Right lobe of liver (tissue), 6 donors: ENCODE results near the gene SPATA1. TPM values are rescaled to one million over a fixed set of nuclear protein-coding genes. Genes with fewer than 3 reads are reported as not detected.

Experiments used
- ATAC-seq, 4 donors: fragments of 200-7000 bp; cut with Tn5 transposase; one replicate each; pipeline ENCODE4 v1.9.1; 2020; ENCODE audit warnings: mild to moderate bottlenecking in 4 of 4, moderate library complexity in 4 of 4
- DNase-seq, 3 donors: peaks; one replicate each; pipeline ENCODE4 v3.0.0-alpha.2; 2020
- H3K27ac ChIP-seq, 3 donors: fragments of 200-600 bp; one replicate each; pipeline ENCODE4 v1.8.0; 2022
- H3K27me3 ChIP-seq, 2 donors: fragments of 200-600 bp; one replicate each; pipeline ENCODE4 v1.8.0; 2022
- H3K36me3 ChIP-seq, 4 donors: fragments of 200-600 bp; sonication (generic) in 1 of 4; one replicate each; pipeline versions ENCODE4 v1.5.1 to v1.8.0; 2017 to 2022; ENCODE audit warnings: control low read depth in 1 of 4
- H3K4me1 ChIP-seq, 4 donors: fragments of 200-600 bp; sonication (generic) in 1 of 4; one replicate each; pipeline versions ENCODE4 v1.5.1 to v1.8.0; 2017 to 2022; ENCODE audit warnings: control low read depth in 1 of 4
- H3K4me3 ChIP-seq, 3 donors: fragments of 200-600 bp; one replicate each; pipeline ENCODE4 v1.8.0; 2022
- H3K9me3 ChIP-seq, 4 donors: fragments of 200-600 bp; sonication (generic) in 1 of 4; one replicate each; pipeline versions ENCODE4 v1.5.1 to v1.8.0; 2017 to 2022; ENCODE audit warnings: control low read depth in 1 of 4
- CTCF ChIP-seq, 4 donors: fragments of 200-600 bp in 3 of 4; fragments of 450-650 bp in 1 of 4; IDR thresholded peaks; one replicate each; pipeline versions ENCODE4 v1.5.1 to v1.8.0; 2016 to 2022; ENCODE audit warnings: antibody characterized with exemption in 4 of 4, mild to moderate bottlenecking in 2 of 4
- POLR2A ChIP-seq: fragments of 450-650 bp; IDR thresholded peaks from one replicate; pipeline ENCODE4 v1.6.1; 2017; ENCODE audit warnings: antibody characterized with exemption, mild to moderate bottlenecking
- WGBS: methylation state at CpG from one replicate; pipeline ENCODE4 v1.1.6; 2018; ENCODE audit warnings: low coverage, low lambda C conversion rate; ENCODE audit not compliant: insufficient coverage; ENCODE audit errors: missing lambda C conversion rate; 5-methylcytosine and 5-hydroxymethylcytosine counted together
- intact Hi-C, 2 donors: fragments of 100-400 bp; cut with DNase I; formaldehyde crosslinking; loops; one replicate each; pipeline versions ENCODE4 v1.11.2 to v1.14.1; 2022
- total RNA-seq, 6 experiments: library from RNA; depleted of rRNA in 2 of 6; stranded (reverse); fragments of >200 nt in 2 of 6; fragmentation: NEBNext Ultra II Directional in 3 of 6; extraction: Animal tissue kit (Norgen Biotek cat#: 25700) in 3 of 6; gene quantifications; one replicate each; pipeline versions ENCODE4 v1.1.0 to v1.2.4, GENCODE V29; 2016 to 2023
- donor health status: DM: no; HTN: yes; CAD: no.
- donor health status: DM: no; HTN: no; CAD: no.
- donor health status: DM: no; HTN: no; CAD: no.
- donor health status: DM: no; HTN: yes; CAD: no.
- donor health status: DM: no; HTN: yes; CAD: no.

The SPATA1 gene
- total RNA-seq, 6 experiments from 2014 or later = 0.31 to 1.7 (median 0.92) TPM

- Histone ChIP-seq H3K4me3 (no peak overlapping the region), H3K36me3 (peaks cover 0 to 28% (median 5%) of the 10 kb centered on the region in 4 donors), H3K4me1 (peaks cover 0 to 11% (median 0%) of the 10 kb centered on the region in 4 donors), H3K9me3 (no peaks in the 10 kb centered on the region), H3K27ac (no peak overlapping the region), H3K27me3 (no peaks in the 10 kb centered on the region)
- intact Hi-C loops = loop anchor here in 1 of 2 donors (10.0 kb wide), 1 partner anchor 66 kb away; the partner anchor contains the start of genes GNG5 and SPATA1
- ATAC-seq (no peak), DNase-seq (no peak)
- TF ChIP-seq CTCF (IDR thresholded peaks at IDR 0.05) (no peak), POLR2A (no peak)
- 81% methylated on average over 7 of the region's 7 CpGs for WGBS
These were observed 64.4 kb downstream of the SPATA1 start for GRCh38 chr1:84570436-84571149.

- TF ChIP-seq POLR2A (no peak), CTCF (IDR thresholded peaks at IDR 0.05) (no peak)
- DNase-seq = no peak
These were observed 65.0 kb downstream of the SPATA1 start for GRCh38 chr1:84571150-84571535.

GRCh38 chr1:84573481-84573966, 67.3 kb downstream of the SPATA1 start:
- peaks cover 0 to 11% (median 0%) of the 10 kb centered on the region in 4 donors for H3K4me1 ChIP-seq
- WGBS = 1% methylated on average over 5 of the region's 5 CpGs
- peak overlapping the region; percentile 68 to 75 (median 73) for H3K4me3 ChIP-seq
- TF ChIP-seq POLR2A = no peak
- no peak for TF ChIP-seq CTCF (IDR thresholded peaks at IDR 0.05)
- H3K9me3 ChIP-seq = no peaks in the 10 kb centered on the region
- H3K27me3 ChIP-seq = no peaks in the 10 kb centered on the region
- peak overlapping the region; percentile 98 to 100 (median 99) for H3K27ac ChIP-seq
- H3K36me3 ChIP-seq = peaks cover 0 to 8% (median 3%) of the 10 kb centered on the region in 4 donors
- intact Hi-C loops = loop anchor here in 1 of 2 donors (10.0 kb wide), 1 partner anchor 69 kb away; the partner anchor contains the start of genes GNG5 and SPATA1
- no peak for DNase-seq
- ATAC-seq = peak; percentile 38 to 50 (median 46)

More at GRCh38 chr1:84571150-84571535, 65.0 kb downstream of the SPATA1 start:
- Histone ChIP-seq H3K27ac (no peak overlapping the region), H3K36me3 (peaks cover 0 to 22% (median 5%) of the 10 kb centered on the region in 4 donors), H3K4me1 (peaks cover 0 to 11% (median 0%) of the 10 kb centered on the region in 4 donors), H3K9me3 (no peaks in the 10 kb centered on the region), H3K4me3 (no peak overlapping the region), H3K27me3 (no peaks in the 10 kb centered on the region)
- no peak for ATAC-seq
- intact Hi-C loops = loop anchor here in 1 of 2 donors (10.0 kb wide), 1 partner anchor 66 kb away; the partner anchor contains the start of genes GNG5 and SPATA1
- 100% methylated on average over 2 of the region's 2 CpGs for WGBS

- H3K27ac ChIP-seq = peak within 1 kb of the TSS; percentile 98 to 100 (median 99)
- H3K36me3 ChIP-seq = peaks cover 0 to under 1% (median 0%) of the 10 kb centered on the region in 4 donors
- 1% methylated on average over 12 of the region's 67 CpGs for WGBS
- H3K27me3 ChIP-seq = no peaks in the 10 kb centered on the region
- peak within 1 kb of the TSS; percentile 68 to 75 (median 73) for H3K4me3 ChIP-seq
- ATAC-seq (peak; percentile 91 to 98 (median 94)), DNase-seq (peak; percentile 93 to 95 (median 94))
- peaks cover 0 to 11% (median 0%) of the 10 kb centered on the region in 4 donors for H3K4me1 ChIP-seq
- no peaks in the 10 kb centered on the region for H3K9me3 ChIP-seq
- intact Hi-C loops = loop anchor here in 1 of 2 donors (10.0 kb wide), 1 partner anchor 69 kb away; the partner anchor contains the start of genes GNG5 and SPATA1
- peak; percentile 93 for TF ChIP-seq POLR2A
- no peak for TF ChIP-seq CTCF (IDR thresholded peaks at IDR 0.05)
These were observed 68.0 kb downstream of the SPATA1 start, which contains the start of gene CTBS for GRCh38 chr1:84573967-84574842. TSS of gene CTBS (minus strand) at chr1:84574440. CDS start at chr1:84574415, 25 bp downstream.
